GM19455 (cell line): Measurements from ENCODE around the gene SCNN1B.
"Not testable (repeated sequence)": the region's sequence is repeated elsewhere in the genome, so short reads cannot be mapped to it uniquely, and the experiment has no call there.

ENCODE experiments used
- ATAC-seq: cut with Tn5 transposase; IDR thresholded peaks from one replicate; pipeline ENCODE4 v1.9.1; 2021; ENCODE audit not compliant: unreplicated experiment

SCNN1B gene

GRCh38 chr16:23348579-23349469 is 46.7 kb downstream of the SCNN1B start:
- ATAC-seq, result no peak

DNA sequence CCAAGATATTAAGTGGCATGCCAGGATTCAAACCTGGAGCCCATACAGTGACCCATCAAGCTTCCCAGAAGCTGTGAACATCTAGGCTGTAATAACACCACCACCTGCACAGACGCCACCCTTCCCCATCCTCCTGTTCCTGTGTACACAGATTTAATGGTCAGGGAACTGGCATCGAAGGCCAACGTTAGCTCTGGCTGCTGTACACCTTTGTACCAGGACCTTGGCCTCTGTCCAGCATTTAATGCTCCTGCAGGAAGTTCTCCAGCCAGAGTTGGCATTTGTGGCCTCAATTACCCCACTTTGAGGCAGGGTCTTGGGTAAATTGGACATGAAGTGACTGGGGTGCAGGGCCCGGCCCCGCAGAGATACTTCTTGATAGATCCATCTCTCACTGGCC is 49.3 kb downstream of the SCNN1B start:
- no peak for ATAC-seq

DNA sequence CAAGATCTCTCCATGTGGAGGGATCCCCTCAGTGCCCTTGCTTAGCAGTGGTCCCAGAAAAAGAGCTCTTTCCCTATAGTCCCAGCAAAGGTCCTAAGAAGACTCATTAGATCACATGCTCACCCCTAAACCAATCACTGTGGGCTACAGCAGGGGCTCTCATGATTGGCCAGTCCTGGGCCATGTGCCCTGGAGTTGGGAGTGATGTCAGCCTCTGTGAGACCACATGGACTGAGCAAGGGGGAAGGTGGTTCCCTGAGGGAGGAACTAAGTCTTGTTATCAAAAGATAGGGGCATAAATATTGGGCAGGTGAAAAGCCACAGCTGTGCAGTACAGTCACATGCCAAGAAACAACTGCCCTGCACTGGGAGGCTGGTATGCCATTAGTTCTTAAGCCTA is 51.3 kb downstream of the SCNN1B start:
- no peak for ATAC-seq

DNA sequence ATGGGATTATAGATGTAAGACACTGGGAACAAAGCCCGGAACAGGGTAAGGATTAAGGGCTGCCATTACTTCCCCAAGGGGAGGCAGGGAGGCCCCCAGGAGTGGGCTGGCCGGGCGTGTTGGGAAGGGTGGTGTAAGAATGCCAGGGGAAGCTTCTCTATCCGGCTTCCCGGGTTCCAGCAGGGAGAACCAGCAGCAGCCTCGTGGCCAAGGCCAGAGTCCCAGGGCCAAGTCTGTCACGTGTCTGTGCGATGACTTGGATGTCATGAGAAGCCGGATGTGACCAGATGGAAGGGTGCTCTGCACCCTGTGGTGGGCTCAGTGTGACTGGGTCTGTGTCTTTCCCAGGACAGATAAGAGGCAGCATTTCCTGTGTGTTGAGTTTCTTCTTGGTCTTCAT is 52.1 kb downstream of the SCNN1B start:
- no peak for ATAC-seq

DNA sequence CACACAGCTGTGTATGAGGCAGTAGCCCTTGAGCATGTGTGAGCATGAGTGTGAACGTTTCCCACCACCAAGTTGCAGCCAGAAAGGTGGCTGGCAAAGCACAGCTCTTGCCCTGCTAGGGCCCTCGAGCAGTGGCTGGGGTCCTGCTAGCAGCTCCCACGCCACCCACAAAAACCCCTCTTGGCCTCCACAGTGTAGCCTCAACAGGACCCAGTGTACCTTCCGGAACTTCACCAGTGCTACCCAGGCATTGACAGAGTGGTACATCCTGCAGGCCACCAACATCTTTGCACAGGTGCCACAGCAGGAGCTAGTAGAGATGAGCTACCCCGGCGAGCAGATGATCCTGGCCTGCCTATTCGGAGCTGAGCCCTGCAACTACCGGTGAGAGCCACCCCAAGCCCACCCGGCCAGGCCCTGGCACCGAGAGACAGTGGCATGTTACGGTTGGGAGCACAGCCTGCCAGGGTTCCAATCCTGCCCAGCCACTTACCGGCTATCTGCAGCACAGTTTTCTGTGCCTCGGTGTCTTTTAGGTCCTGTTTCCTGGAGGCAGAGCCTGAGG is 53.1 kb downstream of the SCNN1B start:
- no peak for ATAC-seq

DNA sequence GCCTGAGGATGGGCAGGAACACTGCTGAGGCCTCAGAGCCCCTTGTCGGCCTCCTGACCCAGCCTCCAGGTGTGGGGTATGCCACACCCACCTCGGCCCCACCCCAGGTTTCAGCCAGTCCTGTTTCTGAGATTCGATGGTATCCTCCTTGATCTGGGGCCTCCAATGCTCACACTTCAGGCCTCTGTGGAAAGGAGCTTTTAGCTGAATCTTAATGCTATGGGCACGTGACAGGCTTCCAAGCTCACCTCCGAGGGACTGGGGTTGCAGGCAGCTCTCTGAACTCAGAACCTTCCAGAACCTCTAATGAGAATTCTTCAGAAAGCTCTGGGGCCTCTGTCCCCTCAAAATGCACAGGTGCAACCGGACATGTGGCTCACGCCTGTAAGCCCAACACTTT is 54.8 kb downstream of the SCNN1B start:
- ATAC-seq, result no peak

- no peak for ATAC-seq
Observed at GRCh38 chr16:23357761-23358290, 55.7 kb downstream of the SCNN1B start.

- no peak for ATAC-seq
Observed at GRCh38 chr16:23359092-23359760, 57.1 kb downstream of the SCNN1B start.

- ATAC-seq, result no peak
Observed at GRCh38 chr16:23362460-23363317, 60.6 kb downstream of the SCNN1B start.

DNA sequence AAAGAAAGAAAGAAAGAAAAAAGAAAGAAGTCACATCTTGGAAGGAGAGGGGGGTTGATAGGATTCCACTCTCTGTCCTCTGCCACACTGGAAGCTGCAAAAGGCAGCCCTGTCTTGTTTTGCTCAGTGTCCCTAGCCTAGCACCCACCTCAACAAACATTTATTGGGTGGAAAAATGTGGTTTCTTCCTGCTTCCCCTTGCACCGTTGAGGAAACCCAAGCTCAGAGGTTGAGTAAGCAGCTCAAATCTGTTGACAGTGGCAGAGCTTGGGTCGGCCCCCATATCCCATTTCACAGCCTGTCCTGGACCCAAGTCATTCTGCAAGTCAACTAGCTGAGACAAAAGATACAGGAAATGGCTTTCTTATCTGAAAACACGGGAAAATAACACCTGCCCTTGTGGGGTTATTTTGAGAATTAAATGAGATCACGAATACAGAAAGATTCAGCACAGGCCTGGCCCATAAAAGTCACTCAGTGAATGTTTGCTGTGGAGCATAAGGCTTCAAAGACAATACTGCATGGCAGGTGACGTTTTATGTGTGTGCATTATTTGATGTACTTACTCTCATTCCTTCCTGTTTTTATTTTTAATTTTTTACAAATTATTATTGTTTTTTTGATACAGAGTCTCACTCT is 63.6 kb downstream of the SCNN1B start:
- ATAC-seq, result no peak

DNA sequence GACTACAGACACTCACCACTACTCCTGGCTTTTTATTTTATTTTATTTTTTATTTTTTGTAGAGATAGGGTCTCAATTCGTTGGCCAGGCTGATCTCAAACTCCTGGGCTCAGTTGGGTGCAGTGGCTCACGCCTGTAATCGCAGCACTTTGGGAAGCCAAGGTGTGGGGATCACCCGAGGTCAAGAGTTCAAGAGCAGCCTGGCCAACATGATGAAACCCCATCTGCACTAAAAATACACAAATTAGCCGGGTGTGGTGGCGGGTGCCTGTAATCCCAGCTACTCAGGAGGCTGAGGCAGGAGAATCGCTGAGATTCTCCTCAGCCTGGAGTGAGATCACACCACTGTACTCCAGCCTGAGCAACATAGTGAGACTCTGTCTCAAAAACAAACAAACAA is 64.2 kb downstream of the SCNN1B start:
- not testable (repeated sequence) for ATAC-seq

- ATAC-seq, result no peak
Observed at GRCh38 chr16:23367564-23367963, 65.5 kb downstream of the SCNN1B start.

- ATAC-seq, result no peak
Observed at GRCh38 chr16:23367988-23368387, 65.9 kb downstream of the SCNN1B start.

GRCh38 chr16:23368469-23368868 is 66.4 kb downstream of the SCNN1B start:
- ATAC-seq, result no peak

- no peak for ATAC-seq
Observed at GRCh38 chr16:23369416-23369815, 67.3 kb downstream of the SCNN1B start.

DNA sequence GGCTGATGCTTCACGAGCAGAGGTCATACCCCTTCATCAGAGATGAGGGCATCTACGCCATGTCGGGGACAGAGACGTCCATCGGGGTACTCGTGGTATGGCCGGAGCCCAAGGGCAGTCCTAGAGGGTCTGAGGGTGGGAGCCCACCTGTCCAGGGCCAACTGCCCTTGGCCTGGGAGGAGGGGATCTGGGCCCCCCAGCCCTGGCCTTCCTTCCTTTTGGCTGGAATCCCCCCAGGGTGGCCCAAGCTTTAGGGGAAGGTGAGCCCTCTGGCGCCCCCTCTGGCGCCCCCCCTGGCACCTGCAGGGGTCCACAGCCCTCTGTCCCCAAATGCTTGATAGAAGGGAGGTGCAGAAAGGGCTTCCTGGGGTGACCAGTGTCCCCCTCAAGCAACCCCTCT is 69.3 kb downstream of the SCNN1B start:
- ATAC-seq, result no peak

DNA sequence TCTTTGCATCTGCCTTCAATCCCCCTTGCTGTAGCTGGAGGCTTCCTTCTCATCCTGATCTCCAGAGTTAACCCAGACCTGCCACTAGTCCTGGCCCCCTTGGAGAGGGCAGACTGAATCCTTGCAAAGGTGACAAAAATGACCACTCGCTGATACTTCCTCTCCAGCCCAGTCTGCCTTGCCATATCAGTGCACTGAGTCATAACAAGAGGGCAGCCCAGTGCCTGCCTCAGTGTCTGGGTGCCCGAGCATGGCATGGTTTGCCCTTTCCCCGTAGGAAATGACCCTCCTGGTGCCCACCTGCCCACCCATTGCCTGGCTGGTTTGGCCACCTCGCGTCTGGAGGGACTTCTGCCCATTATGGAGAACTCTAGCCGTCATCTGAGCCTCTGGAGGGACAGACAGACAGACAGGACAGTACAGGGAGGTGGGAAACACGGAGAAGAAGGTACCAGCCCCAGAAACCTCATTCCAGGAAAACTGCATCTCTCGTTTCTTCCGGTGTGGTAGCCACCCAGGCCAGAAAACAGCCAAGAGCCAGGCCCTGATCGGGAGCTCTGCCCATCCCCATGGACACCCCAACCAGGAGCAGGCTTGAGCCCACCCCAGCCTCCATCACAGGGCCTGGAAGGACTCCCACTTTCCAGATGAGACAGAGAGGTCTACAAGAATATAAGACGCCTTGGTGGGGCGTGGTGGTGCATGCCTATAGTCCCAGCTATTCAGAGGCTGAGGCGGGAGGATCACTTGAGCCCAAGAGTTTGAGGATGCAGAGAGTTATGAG is 71.5 kb downstream of the SCNN1B start:
- no peak for ATAC-seq

- ATAC-seq, result no peak
Observed at GRCh38 chr16:23374721-23375510, 72.8 kb downstream of the SCNN1B start.

DNA sequence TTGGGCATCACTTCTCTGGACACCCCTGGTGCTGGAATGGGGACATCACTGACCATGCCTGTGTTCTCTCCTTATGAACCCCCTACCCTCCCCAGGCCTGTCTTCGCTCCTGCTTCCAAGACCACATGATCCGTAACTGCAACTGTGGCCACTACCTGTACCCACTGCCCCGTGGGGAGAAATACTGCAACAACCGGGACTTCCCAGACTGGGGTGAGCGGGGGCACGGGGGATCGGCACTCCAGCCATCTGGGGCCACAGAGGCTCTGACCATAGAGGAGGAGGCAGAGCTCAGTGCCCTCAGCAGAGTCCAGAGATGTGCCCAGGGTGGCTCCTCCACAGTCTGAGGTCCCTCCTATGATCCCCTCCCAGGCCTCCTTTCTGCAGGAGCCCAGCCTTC is 73.5 kb downstream of the SCNN1B start:
- no peak for ATAC-seq
